WTC11 (cell line): ENCODE measurements around the gene MYOM3.

ENCODE experiments used
- AFF4 ChIP-seq: sonication (generic); formaldehyde crosslinking; IDR thresholded peaks from 2 replicates; pipeline ENCODE4 v1.8.1; 2023; ENCODE audit warnings: mild to moderate bottlenecking, missing genetic modification reagents, borderline replicate concordance
- ATF6 ChIP-seq: sonication (generic); formaldehyde crosslinking; IDR thresholded peaks from 2 replicates; pipeline ENCODE4 v1.8.1; 2023; ENCODE audit warnings: mild to moderate bottlenecking, missing genetic modification reagents
- CTCF ChIP-seq: fragments of 200-600 bp; IDR thresholded peaks from 2 replicates; pipeline ENCODE4 v1.8.0; 2022; ENCODE audit warnings: antibody characterized with exemption
- HMGXB4 ChIP-seq: sonication (generic); formaldehyde crosslinking; IDR thresholded peaks from 2 replicates; pipeline ENCODE4 v1.8.1; 2023; ENCODE audit warnings: mild to moderate bottlenecking, moderate library complexity, missing genetic modification reagents
- MAX ChIP-seq: sonication (generic); formaldehyde crosslinking; IDR thresholded peaks from 2 replicates; pipeline ENCODE4 v1.8.0; 2022; ENCODE audit warnings: mild to moderate bottlenecking, missing genetic modification reagents
- NFE2L1 ChIP-seq: sonication (generic); formaldehyde crosslinking; IDR thresholded peaks from 2 replicates; pipeline ENCODE4 v1.8.1; 2023; ENCODE audit warnings: missing genetic modification reagents
- NR2C2 ChIP-seq: sonication (generic); formaldehyde crosslinking; IDR thresholded peaks from 2 replicates; pipeline ENCODE4 v1.8.0; 2022; ENCODE audit warnings: mild to moderate bottlenecking, missing genetic modification reagents
- PREB ChIP-seq: sonication (generic); formaldehyde crosslinking; IDR thresholded peaks from 2 replicates; pipeline ENCODE4 v1.8.1; 2022; ENCODE audit warnings: mild to moderate bottlenecking, missing genetic modification reagents, moderate library complexity, borderline replicate concordance
- PRRX2 ChIP-seq: fragments of 250-450 bp; sonication (Bioruptor Pico); IDR thresholded peaks from 2 replicates; pipeline ENCODE4 v1.8.0; 2021; ENCODE audit warnings: mild to moderate bottlenecking
- SMAD4 ChIP-seq: sonication (generic); formaldehyde crosslinking; IDR thresholded peaks from 2 replicates; pipeline ENCODE4 v1.8.0; 2022; ENCODE audit warnings: mild to moderate bottlenecking, missing genetic modification reagents
- USF2 ChIP-seq: sonication (generic); formaldehyde crosslinking; IDR thresholded peaks from 2 replicates; pipeline ENCODE4 v1.8.1; 2023; ENCODE audit warnings: mild to moderate bottlenecking, missing genetic modification reagents, moderate library complexity
- ZNF138 ChIP-seq: sonication (generic); formaldehyde crosslinking; conservative IDR thresholded peaks from 2 replicates; pipeline ENCODE4 v1.8.1; 2022; ENCODE audit warnings: mild to moderate bottlenecking, moderate library complexity, missing genetic modification reagents
- ZNF281 ChIP-seq: sonication (generic); formaldehyde crosslinking; IDR thresholded peaks from 2 replicates; pipeline ENCODE4 v1.8.0; 2023; ENCODE audit warnings: mild to moderate bottlenecking, missing genetic modification reagents
- ZNF425 ChIP-seq: fragments of 250-450 bp; sonication (Bioruptor Pico); conservative IDR thresholded peaks from 2 replicates; pipeline ENCODE4 v1.9.0; 2021; ENCODE audit warnings: mild to moderate bottlenecking

- TF ChIP-seq ZNF425 (CRISPR knock-in tag) (no peak), CTCF (no peak), SMAD4 (CRISPR knock-in tag) (no peak), AFF4 (CRISPR knock-in tag) (no peak), ZNF138 (CRISPR knock-in tag) (no peak), NFE2L1 (CRISPR knock-in tag) (no peak), HMGXB4 (CRISPR knock-in tag) (no peak), PREB (CRISPR knock-in tag) (no peak), ATF6 (no peak), USF2 (CRISPR knock-in tag) (no peak), MAX (CRISPR knock-in tag) (no peak), PRRX2 (CRISPR knock-in tag) (no peak), NR2C2 (CRISPR knock-in tag) (no peak), ZNF281 (CRISPR knock-in tag) (no peak)
These were observed 69.6 kb downstream of the MYOM3 start for GRCh38 chr1:24042315-24042714.
